GM06990 (cell line): ENCODE data around the gene ASB14.

Experiments used
- DNase-seq: peaks from one replicate; pipeline ENCODE4 v3.0.0-alpha.2; 2011; ENCODE audit not compliant: insufficient read length; ENCODE audit errors: extremely low read depth
- H3K27me3 ChIP-seq: replicated peaks from 2 replicates; pipeline ENCODE4 v1.6.0; 2011; ENCODE audit warnings: low read length; ENCODE audit not compliant: control insufficient read depth, insufficient read depth
- H3K36me3 ChIP-seq: 2 replicates; pipeline ENCODE4 v1.5.1; 2011; ENCODE audit warnings: low read length; ENCODE audit not compliant: control insufficient read depth, insufficient read depth
- H3K4me3 ChIP-seq: replicated peaks from 2 replicates; pipeline ENCODE4 v1.5.1; 2011; ENCODE audit warnings: low read depth, mild to moderate bottlenecking, control low read depth, low read length
- TF ChIP-seq, protein P1 (sequence below): IDR thresholded peaks from 2 replicates; pipeline ENCODE4 v1.5.1; 2011; ENCODE audit warnings: low read length, control low read depth, mild to moderate bottlenecking, inconsistent platforms; ENCODE audit not compliant: insufficient read depth, poor library complexity, severe bottlenecking

ASB14 gene

DNA sequence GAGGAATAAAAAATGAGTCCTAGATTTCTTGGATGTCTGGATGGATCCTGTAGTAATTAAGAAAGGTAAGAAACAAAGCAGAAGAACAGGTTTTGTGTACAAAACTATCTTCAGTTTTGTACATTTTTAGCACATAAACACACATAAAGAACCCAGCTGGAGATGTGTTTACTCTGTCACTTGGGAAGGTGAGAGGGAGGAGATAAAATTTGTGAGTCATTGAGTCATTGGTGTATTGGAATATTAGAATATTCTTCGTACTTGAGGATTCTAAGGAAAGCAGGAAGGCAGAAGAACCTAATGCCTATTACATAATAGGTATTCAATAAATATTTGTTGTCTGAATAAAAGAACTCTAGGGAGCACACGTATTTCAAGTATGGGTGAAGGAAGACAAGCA is 47.5 kb downstream of the ASB14 start:
- TF ChIP-seq, protein P1, sequence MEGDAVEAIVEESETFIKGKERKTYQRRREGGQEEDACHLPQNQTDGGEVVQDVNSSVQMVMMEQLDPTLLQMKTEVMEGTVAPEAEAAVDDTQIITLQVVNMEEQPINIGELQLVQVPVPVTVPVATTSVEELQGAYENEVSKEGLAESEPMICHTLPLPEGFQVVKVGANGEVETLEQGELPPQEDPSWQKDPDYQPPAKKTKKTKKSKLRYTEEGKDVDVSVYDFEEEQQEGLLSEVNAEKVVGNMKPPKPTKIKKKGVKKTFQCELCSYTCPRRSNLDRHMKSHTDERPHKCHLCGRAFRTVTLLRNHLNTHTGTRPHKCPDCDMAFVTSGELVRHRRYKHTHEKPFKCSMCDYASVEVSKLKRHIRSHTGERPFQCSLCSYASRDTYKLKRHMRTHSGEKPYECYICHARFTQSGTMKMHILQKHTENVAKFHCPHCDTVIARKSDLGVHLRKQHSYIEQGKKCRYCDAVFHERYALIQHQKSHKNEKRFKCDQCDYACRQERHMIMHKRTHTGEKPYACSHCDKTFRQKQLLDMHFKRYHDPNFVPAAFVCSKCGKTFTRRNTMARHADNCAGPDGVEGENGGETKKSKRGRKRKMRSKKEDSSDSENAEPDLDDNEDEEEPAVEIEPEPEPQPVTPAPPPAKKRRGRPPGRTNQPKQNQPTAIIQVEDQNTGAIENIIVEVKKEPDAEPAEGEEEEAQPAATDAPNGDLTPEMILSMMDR, result no peak
- Histone ChIP-seq H3K36me3 (peaks cover 6% of the 10 kb centered on the region), H3K4me3 (no peak overlapping the region), H3K27me3 (no peaks in the 10 kb centered on the region)
- no peak for DNase-seq

DNA sequence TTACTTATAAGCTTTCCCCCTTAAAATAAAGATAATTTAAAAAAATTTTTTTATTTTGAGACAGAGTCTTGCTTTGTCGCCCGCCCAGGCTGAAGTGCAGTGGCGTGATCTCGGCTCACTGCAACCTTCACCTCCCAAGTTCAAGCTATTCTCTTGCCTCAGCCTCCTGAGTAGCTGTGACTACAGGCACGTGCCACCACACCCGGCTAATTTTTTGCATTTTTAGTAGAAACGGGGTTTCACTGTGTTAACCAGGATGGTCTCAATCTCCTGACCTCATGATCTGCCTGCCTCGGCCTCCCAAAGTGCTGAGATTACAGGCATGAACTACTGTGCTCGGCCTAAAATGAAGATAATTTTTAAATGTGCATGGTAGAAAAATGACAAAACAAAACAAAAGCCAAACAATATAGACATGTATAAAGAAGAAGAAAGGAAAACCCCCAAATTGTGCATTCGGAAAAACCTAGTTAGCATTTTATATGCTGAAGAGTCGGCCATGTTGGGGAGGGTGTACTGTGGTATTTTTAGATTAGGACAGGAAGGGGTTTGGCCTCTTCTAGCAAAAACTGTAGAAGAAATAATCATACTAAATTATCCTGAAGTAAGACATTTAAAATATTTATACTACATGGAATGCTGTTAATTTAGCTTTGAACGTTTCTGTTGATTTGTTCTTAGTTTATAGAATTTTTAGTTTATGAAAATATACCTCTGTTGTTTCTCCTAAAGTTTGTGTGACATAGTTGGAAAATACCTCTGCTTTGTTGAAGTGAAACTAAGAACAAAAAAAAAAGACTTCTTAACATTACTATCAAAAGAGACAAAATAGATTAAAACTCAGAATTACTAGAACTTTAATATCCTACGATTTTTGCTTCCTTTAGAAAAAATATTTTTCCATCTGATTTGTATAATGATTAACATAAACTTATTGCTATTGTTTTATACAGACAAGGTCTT is 57.6 kb downstream of the ASB14 start:
- TF ChIP-seq, protein P1, result no peak
- DNase-seq, result no peak

DNA sequence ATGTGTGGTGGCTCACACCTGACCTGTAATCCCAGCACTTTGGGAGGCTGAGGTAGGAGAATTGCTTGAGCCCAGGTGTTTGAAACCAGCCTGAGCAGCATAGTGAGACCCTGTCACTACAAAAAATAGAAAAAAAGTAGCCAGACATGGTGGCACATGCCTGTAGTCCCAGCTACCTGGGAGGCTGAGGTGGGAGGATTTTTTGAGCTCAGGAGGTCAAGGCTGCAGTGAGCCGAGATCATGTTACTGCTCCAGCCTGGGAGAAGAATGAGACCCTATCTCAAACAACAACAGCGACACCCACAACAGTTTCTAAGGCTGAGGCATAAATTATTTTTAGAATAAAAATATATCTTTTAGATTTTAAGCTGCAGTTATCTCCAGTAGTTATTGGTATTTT is 58.7 kb downstream of the ASB14 start:
- TF ChIP-seq, protein P1, result no peak
- no peak for DNase-seq
- Histone ChIP-seq H3K4me3 (no peak overlapping the region), H3K27me3 (no peaks in the 10 kb centered on the region), H3K36me3 (no peaks in the 10 kb centered on the region; the same call in 1 of the 2 replicates)

More for the DNA sequence above, 57.6 kb downstream of the ASB14 start:
- Histone ChIP-seq H3K4me3 (no peak overlapping the region), H3K36me3 (no peaks in the 10 kb centered on the region; the same call in 1 of the 2 replicates), H3K27me3 (no peaks in the 10 kb centered on the region)

DNA sequence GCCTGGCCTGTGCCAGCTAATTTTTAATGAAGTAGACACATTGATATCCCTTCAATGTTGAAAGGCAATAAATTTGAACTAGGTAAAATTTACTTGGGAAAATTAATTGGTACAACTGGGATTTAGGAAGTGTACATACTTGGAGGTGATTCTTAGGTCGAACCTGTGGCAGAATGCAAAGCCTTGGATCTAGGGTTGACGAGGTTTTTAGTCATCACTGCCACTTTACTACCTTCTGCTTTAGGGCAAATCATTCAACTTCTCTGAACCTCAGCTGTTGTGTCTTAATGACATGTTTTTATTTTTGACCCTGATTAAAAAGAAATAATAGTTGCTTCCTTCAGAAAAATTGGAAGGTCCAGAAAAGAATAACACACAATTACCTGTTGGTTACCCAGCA is 62.5 kb downstream of the ASB14 start:
- TF ChIP-seq, protein P1, result no peak
- no peaks in the 10 kb centered on the region for H3K36me3 ChIP-seq
- H3K27me3 ChIP-seq, result no peaks in the 10 kb centered on the region
- no peak overlapping the region for H3K4me3 ChIP-seq
- no peak for DNase-seq

DNA sequence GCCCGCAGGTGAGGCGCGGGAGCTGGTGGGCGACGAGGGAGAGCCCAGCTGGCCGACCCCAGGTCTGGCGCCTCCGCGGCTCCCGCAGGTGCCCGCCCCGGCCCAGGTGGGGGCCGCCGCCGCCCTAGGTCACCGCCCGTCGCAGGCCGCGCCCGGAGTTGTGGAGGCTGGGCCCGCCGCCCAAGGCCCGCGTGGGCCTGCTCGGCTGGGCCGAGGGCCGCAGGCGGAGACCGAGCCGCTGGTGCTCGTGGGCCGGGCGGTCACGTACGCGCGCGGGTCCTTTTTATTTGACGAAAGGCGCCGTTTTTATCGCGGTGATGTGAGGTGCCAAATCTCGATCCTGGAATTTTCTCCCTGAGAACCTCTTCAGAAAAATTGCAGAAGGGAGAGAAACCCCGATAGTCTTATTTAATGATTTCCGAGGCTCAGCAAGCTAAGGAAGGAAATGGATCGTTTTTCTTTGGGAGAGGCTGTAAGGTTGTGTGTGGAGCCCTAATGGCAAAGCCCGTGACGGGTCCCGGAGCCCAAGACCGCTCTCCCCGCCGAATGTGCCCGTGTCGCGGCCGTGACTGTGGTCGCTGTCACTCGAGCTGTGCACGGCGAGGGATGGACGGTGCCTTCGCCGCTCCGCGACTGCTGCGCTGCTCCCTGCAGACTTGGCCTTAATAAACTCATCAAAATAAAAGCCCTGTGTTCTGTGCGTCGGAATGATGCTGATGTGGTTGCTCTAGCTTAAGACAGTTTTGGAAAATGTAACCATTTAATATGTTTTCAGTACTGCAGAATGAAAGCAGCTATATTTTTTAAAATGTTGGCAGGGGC is 64.3 kb downstream of the ASB14 start:
- Histone ChIP-seq H3K36me3 (no peaks in the 10 kb centered on the region), H3K27me3 (no peaks in the 10 kb centered on the region), H3K4me3 (peak overlapping the region; percentile 92)
- DNase-seq, result peak; percentile 72
- TF ChIP-seq, protein P1, result no peak
